Measurements from ENCODE around the gene ST6GAL1.
"Not testable (repeated sequence)": the region's sequence is repeated elsewhere in the genome, so short reads cannot be mapped to it uniquely, and the experiment has no call there.

GRCh38 chr3:187023340-187023739 is 93.0 kb downstream of the ST6GAL1 start:
- TF ChIP-seq CTCF (conservative IDR thresholded peaks at IDR 0.05); EZH2 (IDR thresholded peaks at IDR 0.05; ENCODE audit: low read depth): not testable (repeated sequence)

Data from PC-9 (cell line).